ENCODE measurements around the gene OPRL1.
A peak's percentile ranks its signal among the peaks of the same experiment; 100 is the strongest.
"Not testable (repeated sequence)": the region's sequence is repeated elsewhere in the genome, so short reads cannot be mapped to it uniquely, and the experiment has no call there.

OPRL1 gene

DNA sequence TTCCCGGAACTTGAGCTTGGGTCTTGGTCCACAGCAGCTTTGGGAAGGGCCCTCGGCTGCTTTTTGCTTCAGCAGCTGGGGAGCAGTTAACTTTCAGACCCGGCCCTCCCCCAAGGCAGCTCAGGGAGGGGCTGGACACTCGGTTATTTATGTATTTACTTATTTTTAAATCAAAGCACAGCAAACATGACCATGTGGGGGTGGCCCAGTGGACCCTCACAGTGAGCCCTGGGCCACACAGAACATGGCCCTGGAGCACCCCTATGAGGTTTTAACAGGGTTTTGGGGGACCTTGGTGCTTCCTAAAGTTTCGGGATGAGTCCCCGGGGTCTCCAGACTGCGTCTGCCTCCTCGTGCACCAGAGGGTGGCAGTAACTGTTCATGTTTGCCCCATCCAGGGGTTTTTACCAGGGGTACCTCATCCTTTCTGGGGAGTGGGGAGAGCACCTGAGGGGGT, 54.1 kb downstream of the OPRL1 start:
- DNase-seq (ENCODE audit: insufficient read length, low spot score) (no peak), FAIRE-seq (no peak)
- TF ChIP-seq CTCF (IDR thresholded peaks at IDR 0.05; ENCODE audit: insufficient read depth, missing control alignments), result peak; percentile 44

GRCh38 chr20:64134744-64135143, 54.9 kb downstream of the OPRL1 start:
- FAIRE-seq; DNase-seq (ENCODE audit: insufficient read length, low spot score): not testable (repeated sequence)

- TF ChIP-seq CTCF (IDR thresholded peaks at IDR 0.05; ENCODE audit: insufficient read depth, missing control alignments), result no peak
- FAIRE-seq, result no peak
- no peak for DNase-seq (ENCODE audit: insufficient read length, low spot score)
These were observed 56.3 kb downstream of the OPRL1 start for GRCh38 chr20:64136004-64136710.

DNA sequence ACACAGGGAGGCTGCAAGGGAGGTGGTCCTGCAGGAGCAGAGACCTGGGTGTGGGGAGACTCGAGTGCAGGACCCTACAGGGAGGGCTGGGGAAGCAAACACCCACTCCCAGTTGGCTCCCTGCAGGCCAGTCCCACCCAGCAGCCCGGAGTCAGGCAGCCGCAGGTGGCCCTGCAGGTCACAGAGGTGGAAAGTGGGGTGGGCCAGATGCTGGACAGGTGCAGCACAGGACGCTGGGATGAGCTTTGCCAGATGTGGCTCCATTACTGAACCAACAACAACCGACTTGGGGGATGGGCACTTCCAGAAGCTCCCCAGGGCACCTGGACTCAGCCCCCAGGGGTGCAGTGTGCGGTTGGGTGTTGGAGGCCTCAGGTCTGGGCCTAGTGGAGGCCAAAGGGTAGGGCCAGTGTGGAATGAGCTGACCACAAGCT, 57.7 kb downstream of the OPRL1 start:
- FAIRE-seq (no peak), DNase-seq (ENCODE audit: insufficient read length, low spot score) (no peak)
- TF ChIP-seq CTCF (IDR thresholded peaks at IDR 0.05; ENCODE audit: insufficient read depth, missing control alignments), result no peak

DNA sequence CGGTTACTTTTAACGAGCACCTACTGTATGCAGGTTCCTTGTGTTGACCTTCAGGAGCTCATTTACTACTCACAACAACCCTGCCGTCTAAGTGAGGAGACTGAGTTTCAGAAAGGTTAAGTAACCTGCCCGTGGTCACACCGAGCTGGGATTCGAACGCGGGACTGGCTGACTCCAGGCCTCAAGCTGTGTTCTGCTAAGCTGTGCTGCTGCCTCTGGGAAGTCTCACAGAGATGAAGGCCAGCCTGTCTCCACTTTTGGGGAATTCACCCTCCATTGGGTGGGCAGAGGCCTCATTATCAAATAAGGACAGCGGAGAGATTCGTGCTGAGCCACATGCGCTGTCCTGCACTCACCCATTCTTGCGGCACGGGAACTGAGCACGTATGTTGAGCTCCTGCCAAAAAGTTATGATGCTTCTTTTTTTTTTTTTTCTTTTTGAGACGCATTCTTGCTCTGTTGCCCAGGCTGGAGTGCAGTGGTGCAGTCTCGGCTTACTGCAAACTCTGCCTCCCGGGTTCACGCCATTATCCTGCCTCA, 58.5 kb downstream of the OPRL1 start:
- TF ChIP-seq CTCF (IDR thresholded peaks at IDR 0.05; ENCODE audit: insufficient read depth, missing control alignments), result no peak
- DNase-seq (ENCODE audit: insufficient read length, low spot score) (no peak), FAIRE-seq (no peak)

- DNase-seq (ENCODE audit: insufficient read length, low spot score), result peak; percentile 10
- TF ChIP-seq CTCF (IDR thresholded peaks at IDR 0.05; ENCODE audit: insufficient read depth, missing control alignments), result no peak
- no peak for FAIRE-seq
These were observed 59.5 kb downstream of the OPRL1 start for GRCh38 chr20:64139199-64140060.

DNA sequence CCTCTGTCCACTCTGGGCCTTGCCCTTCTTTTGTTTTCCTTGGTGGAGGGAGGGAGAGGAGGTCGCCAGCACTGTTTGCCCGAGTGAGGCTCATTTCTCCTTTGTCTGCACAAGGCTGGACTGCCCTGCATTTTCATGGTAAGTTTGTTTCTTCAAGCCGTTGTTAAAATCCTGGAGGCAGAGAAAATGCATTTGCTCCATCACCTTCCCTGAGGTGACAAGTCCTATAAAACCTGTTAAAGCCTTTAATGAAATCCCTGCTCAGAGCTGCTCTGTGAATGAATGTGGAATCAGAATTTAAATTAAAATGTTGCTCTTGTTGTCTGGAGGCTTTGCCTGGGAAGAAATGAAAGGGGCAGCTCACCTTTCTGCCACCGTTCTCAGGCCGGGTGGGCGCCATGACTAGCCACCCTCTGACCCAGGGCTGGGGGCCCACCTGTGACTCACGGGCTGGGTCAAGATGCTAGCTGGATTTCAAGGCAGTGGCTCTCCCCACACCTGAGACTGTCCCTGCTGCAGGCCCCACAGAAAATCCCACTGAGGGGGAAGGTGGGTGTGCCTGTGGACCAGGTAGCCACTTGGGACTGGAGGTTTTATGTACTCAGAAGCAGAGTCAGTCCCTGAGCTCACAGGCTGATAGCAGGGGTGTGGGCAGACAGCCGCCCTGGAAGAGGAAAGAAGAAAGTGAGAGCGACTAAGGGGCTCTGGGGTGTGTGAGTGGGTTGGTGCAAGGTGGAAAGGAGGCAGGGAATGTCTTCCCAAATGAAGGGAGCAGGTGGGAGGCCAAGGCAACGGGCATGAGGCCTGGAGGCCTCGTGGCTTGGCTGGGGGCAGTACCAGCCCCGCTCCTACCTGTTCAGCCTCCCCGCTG, 60.4 kb downstream of the OPRL1 start:
- FAIRE-seq, result no peak
- TF ChIP-seq CTCF (IDR thresholded peaks at IDR 0.05; ENCODE audit: insufficient read depth, missing control alignments), result no peak
- DNase-seq (ENCODE audit: insufficient read length, low spot score), result peak; percentile 15
